AG04449 (cell line): ENCODE data around the gene CYP4F3.
"Not testable (repeated sequence)": the region's sequence is repeated elsewhere in the genome, so short reads cannot be mapped to it uniquely, and the experiment has no call there.

Source experiments
- CTCF ChIA-PET: fragments of 350-600 bp; formaldehyde crosslinking; extraction: SDS; loops from one replicate; lab custom pipeline; 2021; ENCODE audit warnings: antibody characterized with exemption; lab: Yijun Ruan, JAX
- POLR2A ChIA-PET: fragments of 400-600, 350-600 bp; formaldehyde crosslinking; extraction: SDS; loops from one replicate; lab custom pipeline; 2020; ENCODE audit warnings: antibody characterized with exemption, inconsistent platforms; lab: Yijun Ruan, JAX
- DNase-seq: peaks from one replicate; pipeline ENCODE4 v3.0.0-alpha.2; 2010; ENCODE audit warnings: low read depth, low spot score
- H3K4me3 ChIP-seq: 2 replicates; pipeline ENCODE4 v1.5.1; 2011; ENCODE audit warnings: low read depth, mild to moderate bottlenecking, control low read depth, low read length
- CTCF ChIP-seq: IDR thresholded peaks from one replicate; pipeline ENCODE4 v1.5.1; 2011; ENCODE audit warnings: mild to moderate bottlenecking, moderate library complexity, low read length, control low read depth, inconsistent platforms; ENCODE audit not compliant: insufficient read depth; ENCODE audit errors: missing control alignments

Gene CYP4F3

GRCh38 chr19:15640294-15640903, at the start of gene CYP4F3:
CYP4F3 (plus strand) TSS chr19:15640897; CDS start chr19:15641416, 519 bp downstream.
- no peak within 1 kb of the TSS for H3K4me3 ChIP-seq
- TF ChIP-seq CTCF = no peak
- POLR2A ChIA-PET = no interaction called here
- CTCF ChIA-PET = no interaction called here
- no peak for DNase-seq

GRCh38 chr19:15591796-15592195, 48.9 kb upstream of the CYP4F3 start:
- no peak overlapping the region for H3K4me3 ChIP-seq
- ChIA-PET CTCF (no interaction called here), POLR2A (no interaction called here)
- no peak for DNase-seq
- TF ChIP-seq CTCF = no peak

- H3K4me3 ChIP-seq, DNase-seq, CTCF ChIA-PET, POLR2A ChIA-PET: not testable (repeated sequence)
Measured at GRCh38 chr19:15592506-15592905, 48.2 kb upstream of the CYP4F3 start.

- CTCF ChIA-PET, POLR2A ChIA-PET, DNase-seq: not testable (repeated sequence)
Measured at GRCh38 chr19:15593766-15594165, 46.9 kb upstream of the CYP4F3 start.

GRCh38 chr19:15595069-15595468, 45.6 kb upstream of the CYP4F3 start:
- ChIA-PET CTCF (no interaction called here), POLR2A (no interaction called here)
- no peak for DNase-seq
- H3K4me3 ChIP-seq = no peak overlapping the region
- no peak for TF ChIP-seq CTCF

More at GRCh38 chr19:15593766-15594165, 46.9 kb upstream of the CYP4F3 start:
- not testable (repeated sequence) for H3K4me3 ChIP-seq

GRCh38 chr19:15607978-15608925, 32.4 kb upstream of the CYP4F3 start:
- DNase-seq, POLR2A ChIA-PET, CTCF ChIA-PET, H3K4me3 ChIP-seq: not testable (repeated sequence)

GRCh38 chr19:15609261-15609660, 31.4 kb upstream of the CYP4F3 start:
- DNase-seq = no peak
- ChIA-PET CTCF (no interaction called here), POLR2A (no interaction called here)
- TF ChIP-seq CTCF = no peak
- no peak overlapping the region for H3K4me3 ChIP-seq

- no peak overlapping the region for H3K4me3 ChIP-seq
- no peak for DNase-seq
- POLR2A ChIA-PET = no interaction called here
- TF ChIP-seq CTCF = no peak
- CTCF ChIA-PET = no interaction called here
Measured at GRCh38 chr19:15612342-15612741, 28.4 kb upstream of the CYP4F3 start.
